ENCODE data around the gene APBB3.
"Not testable (repeated sequence)": the region's sequence is repeated elsewhere in the genome, so short reads cannot be mapped to it uniquely, and the experiment has no call there.

Gene APBB3

GRCh38 chr5:140564196-140565023, at the start of gene APBB3, which contains the start of gene SLC35A4:
APBB3 (minus strand) TSS chr5:140564598; CDS start chr5:140564245, 353 bp downstream.
SLC35A4 (plus strand) TSS chr5:140564828; CDS start chr5:140567170, 2,342 bp downstream.
- in situ Hi-C loops (cut with HindIII; ENCODE audit: low pct_unique_long_range_greater_than_20kb, low sequenced_read_pairs): no loop called here
- peak; percentile 97 to 100 for DNase-seq (ENCODE audit: low read depth in 1 of 2, low spot score in 1 of 2)
- no peak for TF ChIP-seq JUND (IDR thresholded peaks at IDR 0.05; ENCODE audit: low read depth)

DNA sequence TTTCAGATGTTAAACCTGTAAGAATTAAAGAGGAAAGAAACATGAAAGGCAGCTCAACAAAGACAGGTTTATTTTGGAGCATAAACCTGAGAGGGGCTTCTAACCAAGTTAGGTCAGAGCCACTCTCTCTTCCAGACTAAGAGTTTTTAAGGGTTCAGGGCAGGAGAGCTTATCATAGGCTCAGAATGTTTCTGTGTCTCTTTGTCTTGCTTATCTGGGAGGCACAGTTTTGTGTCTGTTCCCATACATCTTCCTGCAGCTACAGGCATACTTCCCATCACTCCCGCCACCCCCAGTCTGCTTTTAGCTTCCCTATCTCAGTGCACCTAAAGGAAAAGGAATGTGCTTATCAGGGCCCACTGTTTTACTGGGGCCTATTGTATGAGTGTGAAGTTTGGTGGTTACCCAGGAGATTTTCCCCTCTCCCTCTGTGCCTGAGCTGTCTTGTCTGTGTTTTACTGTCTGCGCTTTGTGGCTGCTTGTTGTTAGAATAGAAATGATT, 46.7 kb upstream of the APBB3 start:
- DNase-seq (ENCODE audit: low read depth in 1 of 2, low spot score in 1 of 2): no peak
- in situ Hi-C loops (cut with HindIII; ENCODE audit: low pct_unique_long_range_greater_than_20kb, low sequenced_read_pairs): no loop called here
- no peak for TF ChIP-seq JUND (IDR thresholded peaks at IDR 0.05; ENCODE audit: low read depth)

DNA sequence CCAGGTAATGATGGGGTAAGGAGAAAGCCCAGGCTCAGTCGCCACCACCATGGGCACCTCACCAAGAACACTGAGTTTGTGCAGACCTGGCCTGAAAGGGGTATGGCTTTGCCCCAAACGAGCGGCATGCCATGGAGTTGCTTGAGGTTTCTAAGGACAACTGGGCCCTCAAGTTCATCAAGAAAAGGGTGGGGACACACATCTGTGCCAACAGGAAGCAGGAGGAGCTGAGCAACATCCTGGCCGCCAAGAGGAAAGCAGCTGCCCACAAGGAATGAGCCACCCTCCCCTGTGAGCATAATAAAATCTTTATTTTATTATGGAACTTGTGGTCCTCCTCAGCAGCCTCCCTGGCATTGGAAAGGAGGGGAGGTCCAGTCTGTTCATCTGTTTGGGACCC, 44.7 kb upstream of the APBB3 start:
- in situ Hi-C loops (cut with HindIII; ENCODE audit: low pct_unique_long_range_greater_than_20kb, low sequenced_read_pairs): no loop called here
- DNase-seq (ENCODE audit: low read depth in 1 of 2, low spot score in 1 of 2): no peak
- TF ChIP-seq JUND (IDR thresholded peaks at IDR 0.05; ENCODE audit: low read depth): no peak

GRCh38 chr5:140608722-140609121, 44.3 kb upstream of the APBB3 start:
- no peak for DNase-seq (ENCODE audit: low read depth in 1 of 2, low spot score in 1 of 2)
- in situ Hi-C loops (cut with HindIII; ENCODE audit: low pct_unique_long_range_greater_than_20kb, low sequenced_read_pairs): no loop called here
- TF ChIP-seq JUND (IDR thresholded peaks at IDR 0.05; ENCODE audit: low read depth): no peak

- TF ChIP-seq JUND (IDR thresholded peaks at IDR 0.05; ENCODE audit: low read depth): no peak
- in situ Hi-C loops (cut with HindIII; ENCODE audit: low pct_unique_long_range_greater_than_20kb, low sequenced_read_pairs): no loop called here
- DNase-seq (ENCODE audit: low read depth in 1 of 2, low spot score in 1 of 2): no peak
These were observed 42.6 kb upstream of the APBB3 start for GRCh38 chr5:140607031-140607430.

GRCh38 chr5:140605879-140606278, 41.5 kb upstream of the APBB3 start:
- DNase-seq (ENCODE audit: low read depth in 1 of 2, low spot score in 1 of 2): no peak

GRCh38 chr5:140603734-140604133, 39.3 kb upstream of the APBB3 start:
- DNase-seq (ENCODE audit: low read depth in 1 of 2, low spot score in 1 of 2): no peak
- in situ Hi-C loops (cut with HindIII; ENCODE audit: low pct_unique_long_range_greater_than_20kb, low sequenced_read_pairs): no loop called here

More at GRCh38 chr5:140605879-140606278, 41.5 kb upstream of the APBB3 start:
- TF ChIP-seq JUND (IDR thresholded peaks at IDR 0.05; ENCODE audit: low read depth): no peak
- in situ Hi-C loops (cut with HindIII; ENCODE audit: low pct_unique_long_range_greater_than_20kb, low sequenced_read_pairs): no loop called here

DNA sequence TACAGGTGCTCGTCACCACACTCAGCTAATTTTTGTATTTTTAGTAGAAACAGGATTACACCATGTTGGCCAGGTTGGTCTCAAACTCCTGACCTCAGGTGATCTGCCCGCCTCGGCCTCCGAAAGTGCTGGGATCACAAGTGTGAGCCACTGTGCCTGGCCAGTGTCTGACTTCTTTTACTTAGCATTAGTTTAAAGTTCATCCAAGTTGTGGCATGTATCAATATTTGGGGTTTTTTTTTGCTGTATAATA, 39.0 kb upstream of the APBB3 start:
- DNase-seq (ENCODE audit: low read depth in 1 of 2, low spot score in 1 of 2); in situ Hi-C loops (cut with HindIII; ENCODE audit: low pct_unique_long_range_greater_than_20kb, low sequenced_read_pairs): not testable (repeated sequence)

More at GRCh38 chr5:140603734-140604133, 39.3 kb upstream of the APBB3 start:
- no peak for TF ChIP-seq JUND (IDR thresholded peaks at IDR 0.05; ENCODE audit: low read depth)

GRCh38 chr5:140602147-140602546, 37.7 kb upstream of the APBB3 start:
- in situ Hi-C loops (cut with HindIII; ENCODE audit: low pct_unique_long_range_greater_than_20kb, low sequenced_read_pairs): no loop called here
- no peak for TF ChIP-seq JUND (IDR thresholded peaks at IDR 0.05; ENCODE audit: low read depth)
- DNase-seq (ENCODE audit: low read depth in 1 of 2, low spot score in 1 of 2): no peak

GRCh38 chr5:140600096-140600495, 35.7 kb upstream of the APBB3 start:
- TF ChIP-seq JUND (IDR thresholded peaks at IDR 0.05; ENCODE audit: low read depth): no peak
- no peak for DNase-seq (ENCODE audit: low read depth in 1 of 2, low spot score in 1 of 2)
- in situ Hi-C loops (cut with HindIII; ENCODE audit: low pct_unique_long_range_greater_than_20kb, low sequenced_read_pairs): no loop called here

DNA sequence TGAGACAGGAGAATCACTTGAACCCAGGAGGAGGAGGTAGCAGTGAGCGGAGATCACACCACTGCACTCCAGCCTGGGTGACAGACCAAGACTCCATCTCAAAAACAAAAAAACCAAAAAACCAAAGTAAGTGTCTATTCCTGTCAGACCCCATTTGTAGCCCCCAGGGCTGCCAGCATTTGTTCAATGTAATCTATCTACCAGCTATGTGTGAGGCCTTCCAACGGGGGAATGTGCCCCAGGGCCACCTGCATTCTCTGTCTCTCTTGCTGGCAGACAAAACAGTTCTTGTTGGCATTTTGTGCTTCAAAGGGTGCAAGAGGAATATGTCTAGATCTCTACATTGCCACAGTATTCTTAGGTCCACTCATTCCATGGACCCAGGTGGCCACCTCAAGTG, 34.4 kb upstream of the APBB3 start:
- in situ Hi-C loops (cut with HindIII; ENCODE audit: low pct_unique_long_range_greater_than_20kb, low sequenced_read_pairs): no loop called here
- TF ChIP-seq JUND (IDR thresholded peaks at IDR 0.05; ENCODE audit: low read depth): no peak
- DNase-seq (ENCODE audit: low read depth in 1 of 2, low spot score in 1 of 2): no peak

- TF ChIP-seq JUND (IDR thresholded peaks at IDR 0.05; ENCODE audit: low read depth): no peak
- in situ Hi-C loops (cut with HindIII; ENCODE audit: low pct_unique_long_range_greater_than_20kb, low sequenced_read_pairs): no loop called here
These were observed 31.9 kb upstream of the APBB3 start for GRCh38 chr5:140596321-140596741.

GRCh38 chr5:140595538-140596300, 31.3 kb upstream of the APBB3 start:
- in situ Hi-C loops (cut with HindIII; ENCODE audit: low pct_unique_long_range_greater_than_20kb, low sequenced_read_pairs): no loop called here
- DNase-seq (ENCODE audit: low read depth in 1 of 2, low spot score in 1 of 2): peak in 1 of 2 experiments; percentile 37
- TF ChIP-seq JUND (IDR thresholded peaks at IDR 0.05; ENCODE audit: low read depth): no peak

More at GRCh38 chr5:140596321-140596741, 31.9 kb upstream of the APBB3 start:
- DNase-seq (ENCODE audit: low read depth in 1 of 2, low spot score in 1 of 2): no peak
